Omental fat pad (tissue), 4 donors: ENCODE results near the gene C9orf50. TPM values are rescaled to one million over a fixed set of nuclear protein-coding genes. Genes with fewer than 3 reads are reported as not detected.

Source experiments
- ATAC-seq: fragments of 150-250 bp; one replicate; pipeline ENCODE4 v1.9.1; 2016; ENCODE audit warnings: mild to moderate bottlenecking, moderate library complexity; ENCODE audit not compliant: low FRiP score
- DNase-seq: peaks from one replicate; pipeline ENCODE4 v3.0.0-alpha.2; 2019; ENCODE audit warnings: low spot score
- total RNA-seq, 4 donors: library from RNA; depleted of rRNA; stranded (reverse); fragments of >200 nt; gene quantifications; one replicate each; pipeline ENCODE4 v1.1.0, GENCODE V29; 2016
- TF ChIP-seq, protein P1 (sequence below), 3 donors: fragments of 450-650 bp; IDR thresholded peaks; one replicate each; pipeline ENCODE4 v1.5.1; 2016 to 2017; ENCODE audit warnings: antibody characterized with exemption in 3 of 3, mild to moderate bottlenecking in 3 of 3, moderate library complexity in 2 of 3

Gene C9orf50
- total RNA-seq, 4 donors from 2014 or later = not detected

DNA sequence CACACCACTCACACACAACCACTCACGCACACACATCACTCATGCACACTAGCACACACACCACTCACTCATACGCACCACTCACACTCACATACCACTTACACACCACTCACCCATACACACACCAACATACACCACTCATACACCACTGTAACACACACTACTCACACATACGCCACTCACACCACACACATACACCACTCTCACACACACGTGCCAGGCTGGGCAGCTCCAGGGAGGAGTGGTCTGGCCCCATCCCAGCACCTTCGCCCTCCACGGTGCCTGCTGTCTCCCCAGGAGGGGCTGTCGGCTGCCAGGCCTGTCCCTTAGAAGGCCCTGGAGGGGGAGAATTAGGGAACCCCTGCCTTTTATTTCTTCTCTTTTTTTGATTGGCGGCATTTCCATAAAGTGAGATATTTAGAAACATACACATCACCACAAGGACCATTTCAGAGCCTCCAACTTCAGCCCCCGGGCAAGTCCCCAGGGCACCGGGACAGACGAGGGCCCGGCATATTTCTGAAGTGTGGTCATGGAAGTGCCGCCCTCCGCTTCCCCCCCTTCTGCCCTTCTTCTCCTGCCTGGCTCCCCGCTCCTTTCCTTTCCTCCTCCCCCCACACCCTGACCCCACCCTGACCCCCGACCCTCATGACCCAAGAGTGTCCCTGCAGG lies 27.3 kb upstream of the C9orf50 start:
- TF ChIP-seq, protein P1, sequence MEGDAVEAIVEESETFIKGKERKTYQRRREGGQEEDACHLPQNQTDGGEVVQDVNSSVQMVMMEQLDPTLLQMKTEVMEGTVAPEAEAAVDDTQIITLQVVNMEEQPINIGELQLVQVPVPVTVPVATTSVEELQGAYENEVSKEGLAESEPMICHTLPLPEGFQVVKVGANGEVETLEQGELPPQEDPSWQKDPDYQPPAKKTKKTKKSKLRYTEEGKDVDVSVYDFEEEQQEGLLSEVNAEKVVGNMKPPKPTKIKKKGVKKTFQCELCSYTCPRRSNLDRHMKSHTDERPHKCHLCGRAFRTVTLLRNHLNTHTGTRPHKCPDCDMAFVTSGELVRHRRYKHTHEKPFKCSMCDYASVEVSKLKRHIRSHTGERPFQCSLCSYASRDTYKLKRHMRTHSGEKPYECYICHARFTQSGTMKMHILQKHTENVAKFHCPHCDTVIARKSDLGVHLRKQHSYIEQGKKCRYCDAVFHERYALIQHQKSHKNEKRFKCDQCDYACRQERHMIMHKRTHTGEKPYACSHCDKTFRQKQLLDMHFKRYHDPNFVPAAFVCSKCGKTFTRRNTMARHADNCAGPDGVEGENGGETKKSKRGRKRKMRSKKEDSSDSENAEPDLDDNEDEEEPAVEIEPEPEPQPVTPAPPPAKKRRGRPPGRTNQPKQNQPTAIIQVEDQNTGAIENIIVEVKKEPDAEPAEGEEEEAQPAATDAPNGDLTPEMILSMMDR (IDR thresholded peaks at IDR 0.05) = no peak
- DNase-seq = no peak
- no peak for ATAC-seq

DNA sequence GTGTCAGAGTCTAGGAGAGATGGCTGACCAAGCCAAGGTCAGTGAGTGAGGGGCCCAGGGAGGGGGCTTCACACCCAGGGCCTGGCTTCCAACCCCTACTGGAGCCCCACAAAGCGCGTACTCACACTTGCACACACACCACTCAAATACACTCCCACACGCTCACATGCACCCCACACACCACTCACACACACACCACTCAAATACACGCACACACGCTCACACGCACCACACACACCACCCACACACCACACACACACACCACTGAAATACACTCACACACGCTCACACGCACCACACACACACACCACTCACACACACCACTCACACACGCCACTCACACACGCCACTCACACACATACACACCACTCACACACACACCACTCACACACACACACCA lies 26.7 kb upstream of the C9orf50 start:
- ATAC-seq = no peak
- no peak for DNase-seq
- TF ChIP-seq, protein P1 (IDR thresholded peaks at IDR 0.05) = no peak

- TF ChIP-seq, protein P1 (IDR thresholded peaks at IDR 0.05) = no peak
- ATAC-seq (no peak), DNase-seq (no peak)
Observed at GRCh38 chr9:129646654-129647053, 25.8 kb upstream of the C9orf50 start.

DNA sequence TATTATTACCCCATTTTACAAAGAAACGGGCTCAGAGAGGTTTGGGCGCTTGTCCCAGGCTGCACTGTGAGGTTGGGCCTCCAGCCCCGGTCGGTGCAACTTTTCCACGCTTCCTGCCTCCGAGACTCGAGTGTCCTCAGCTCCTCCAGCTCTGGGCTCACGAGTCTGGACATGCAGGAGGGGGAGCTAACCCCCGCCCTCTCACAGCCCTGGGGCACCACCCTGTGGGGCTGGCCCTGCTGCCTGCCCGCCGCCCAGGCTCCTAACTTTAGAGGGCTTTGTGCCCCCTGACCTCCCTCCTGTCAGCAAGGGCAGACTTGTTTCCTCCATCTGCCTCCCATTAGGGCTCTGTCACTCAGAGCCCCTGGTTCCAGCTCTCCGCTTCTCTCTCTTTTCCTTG lies 25.4 kb upstream of the C9orf50 start:
- ATAC-seq = no peak
- no peak for DNase-seq

DNA sequence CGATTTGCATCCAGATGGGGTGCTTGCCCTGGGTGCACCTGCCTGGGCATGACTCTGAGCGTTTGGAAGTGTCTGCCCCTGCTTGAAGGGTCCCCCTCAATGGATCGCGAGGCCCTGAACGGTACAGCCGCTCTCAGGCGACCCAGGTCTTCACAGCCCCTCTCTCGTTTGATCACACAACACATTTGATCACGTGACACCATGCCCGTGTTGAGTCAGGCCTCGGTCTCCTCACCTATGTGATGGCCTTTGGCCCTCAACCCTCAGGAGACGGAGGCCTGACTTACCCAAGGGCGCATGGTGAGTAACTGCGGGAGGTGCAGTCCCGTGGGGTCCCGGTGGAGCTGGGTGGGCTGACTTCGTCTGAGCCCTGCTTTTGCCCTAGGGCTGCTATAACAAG lies 24.0 kb upstream of the C9orf50 start:
- DNase-seq = no peak
- no peak for ATAC-seq
- TF ChIP-seq, protein P1 (IDR thresholded peaks at IDR 0.05) = no peak

More for the DNA sequence above, 25.4 kb upstream of the C9orf50 start:
- TF ChIP-seq, protein P1 (IDR thresholded peaks at IDR 0.05) = no peak

DNA sequence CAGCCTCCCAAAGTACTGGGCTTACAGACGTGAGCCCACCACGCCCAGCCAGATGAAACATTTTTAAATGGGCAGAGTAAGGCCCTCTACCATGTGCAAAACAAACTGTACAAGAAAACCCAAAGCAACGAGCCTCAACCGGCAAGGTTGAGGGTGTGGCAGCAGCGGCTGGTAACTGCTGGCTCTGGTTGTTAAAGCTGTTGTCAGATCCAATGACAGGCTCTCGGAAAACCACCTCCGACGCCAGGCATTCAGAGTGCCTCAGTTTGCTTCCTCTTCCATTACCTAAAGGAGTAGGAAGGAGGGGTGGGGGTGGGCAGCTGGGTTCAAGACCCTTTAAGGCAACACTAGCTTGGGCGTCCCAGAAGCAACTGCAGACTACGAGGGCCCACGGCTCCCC lies 23.5 kb upstream of the C9orf50 start:
- ATAC-seq = no peak
- DNase-seq = no peak
- TF ChIP-seq, protein P1 (IDR thresholded peaks at IDR 0.05) = no peak

GRCh38 chr9:129643706-129644105 lies 22.8 kb upstream of the C9orf50 start:
- TF ChIP-seq, protein P1 (IDR thresholded peaks at IDR 0.05) = no peak
- DNase-seq (no peak), ATAC-seq (no peak)
